ENCODE results near the gene STAM2. TPM values are rescaled to one million over a fixed set of nuclear protein-coding genes. Genes with fewer than 3 reads are reported as not detected.

Gene STAM2
- total RNA-seq, 4 donors from 2014 or later, result 19.4 to 29.9 (median 23.9) TPM

DNA sequence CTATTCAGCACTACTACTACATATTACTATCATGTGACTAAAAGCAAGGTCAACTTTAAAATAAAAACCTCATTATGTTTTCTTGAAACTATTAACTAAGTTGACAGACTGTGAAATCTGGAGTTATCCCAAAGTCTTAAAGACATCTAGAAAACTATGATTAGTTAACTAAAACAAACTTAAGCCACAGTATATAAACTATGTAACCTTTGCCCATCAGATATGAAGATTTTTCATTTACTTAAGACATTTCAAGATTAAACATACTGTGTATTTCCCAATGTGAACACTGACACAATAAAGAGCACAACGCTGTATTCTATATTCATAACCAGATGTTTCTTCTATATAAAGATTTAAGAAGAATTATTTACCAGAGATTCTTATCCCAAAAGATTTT lies 43.3 kb downstream of the STAM2 start:
- H3K4me3 ChIP-seq, result no peak overlapping the region
- no peaks in the 10 kb centered on the region for H3K27me3 ChIP-seq
- DNase-seq (ENCODE audit: extremely low spot score), result no peak
- WGBS, result 63% methylated on average over 1 of the region's 1 CpG
- peaks cover 0 to 12% (median 5%) of the 10 kb centered on the region in 4 donors for H3K4me1 ChIP-seq
- no peak overlapping the region for H3K27ac ChIP-seq (replicated peaks in 1 of 4)
- H3K9me3 ChIP-seq, result no peaks in the 10 kb centered on the region
- H3K36me3 ChIP-seq, result peaks cover 0 to 23% (median 18%) of the 10 kb centered on the region in 4 donors
- intact Hi-C loops (cut with DNase I), result no loop called here
- TF ChIP-seq EP300 (IDR thresholded peaks at IDR 0.05) (no peak), POLR2A (IDR thresholded peaks at IDR 0.05; ENCODE audit: low read depth) (no peak), POLR2AphosphoS5 (IDR thresholded peaks at IDR 0.05) (no peak)
- TF ChIP-seq, protein P1, sequence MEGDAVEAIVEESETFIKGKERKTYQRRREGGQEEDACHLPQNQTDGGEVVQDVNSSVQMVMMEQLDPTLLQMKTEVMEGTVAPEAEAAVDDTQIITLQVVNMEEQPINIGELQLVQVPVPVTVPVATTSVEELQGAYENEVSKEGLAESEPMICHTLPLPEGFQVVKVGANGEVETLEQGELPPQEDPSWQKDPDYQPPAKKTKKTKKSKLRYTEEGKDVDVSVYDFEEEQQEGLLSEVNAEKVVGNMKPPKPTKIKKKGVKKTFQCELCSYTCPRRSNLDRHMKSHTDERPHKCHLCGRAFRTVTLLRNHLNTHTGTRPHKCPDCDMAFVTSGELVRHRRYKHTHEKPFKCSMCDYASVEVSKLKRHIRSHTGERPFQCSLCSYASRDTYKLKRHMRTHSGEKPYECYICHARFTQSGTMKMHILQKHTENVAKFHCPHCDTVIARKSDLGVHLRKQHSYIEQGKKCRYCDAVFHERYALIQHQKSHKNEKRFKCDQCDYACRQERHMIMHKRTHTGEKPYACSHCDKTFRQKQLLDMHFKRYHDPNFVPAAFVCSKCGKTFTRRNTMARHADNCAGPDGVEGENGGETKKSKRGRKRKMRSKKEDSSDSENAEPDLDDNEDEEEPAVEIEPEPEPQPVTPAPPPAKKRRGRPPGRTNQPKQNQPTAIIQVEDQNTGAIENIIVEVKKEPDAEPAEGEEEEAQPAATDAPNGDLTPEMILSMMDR (IDR thresholded peaks at IDR 0.05), result no peak

DNA sequence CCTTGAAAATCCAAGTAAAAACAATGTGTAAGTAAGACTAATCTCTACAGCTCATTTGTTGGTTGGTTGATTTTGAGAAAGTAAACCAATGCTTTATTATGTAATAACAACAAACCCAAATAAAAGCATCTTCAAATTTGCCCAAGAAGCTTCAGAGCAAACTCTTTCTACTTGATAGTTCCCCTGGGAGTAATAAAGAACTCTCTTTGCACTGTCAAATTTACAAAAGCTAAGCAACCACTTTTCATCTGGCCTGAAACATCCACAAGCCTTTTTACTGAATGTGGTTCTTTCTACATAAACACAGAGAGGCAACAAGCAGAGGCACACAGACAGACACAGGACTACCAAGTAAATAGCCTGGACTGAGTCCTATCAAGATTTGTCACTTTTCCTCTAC lies 47.9 kb downstream of the STAM2 start:
- Histone ChIP-seq H3K27ac (replicated peaks in 1 of 4) (no peak overlapping the region), H3K4me3 (no peak overlapping the region), H3K36me3 (peaks cover 5 to 59% (median 41%) of the 10 kb centered on the region in 4 donors), H3K27me3 (no peaks in the 10 kb centered on the region), H3K9me3 (no peaks in the 10 kb centered on the region), H3K4me1 (peaks cover 0 to 4% (median 0%) of the 10 kb centered on the region in 4 donors)
- no peak for DNase-seq (ENCODE audit: extremely low spot score)
- TF ChIP-seq EP300 (IDR thresholded peaks at IDR 0.05) (no peak), POLR2AphosphoS5 (IDR thresholded peaks at IDR 0.05) (no peak), POLR2A (IDR thresholded peaks at IDR 0.05; ENCODE audit: low read depth) (no peak)
- TF ChIP-seq, protein P1 (IDR thresholded peaks at IDR 0.05), result no peak
- intact Hi-C loops (cut with DNase I), result no loop called here

DNA sequence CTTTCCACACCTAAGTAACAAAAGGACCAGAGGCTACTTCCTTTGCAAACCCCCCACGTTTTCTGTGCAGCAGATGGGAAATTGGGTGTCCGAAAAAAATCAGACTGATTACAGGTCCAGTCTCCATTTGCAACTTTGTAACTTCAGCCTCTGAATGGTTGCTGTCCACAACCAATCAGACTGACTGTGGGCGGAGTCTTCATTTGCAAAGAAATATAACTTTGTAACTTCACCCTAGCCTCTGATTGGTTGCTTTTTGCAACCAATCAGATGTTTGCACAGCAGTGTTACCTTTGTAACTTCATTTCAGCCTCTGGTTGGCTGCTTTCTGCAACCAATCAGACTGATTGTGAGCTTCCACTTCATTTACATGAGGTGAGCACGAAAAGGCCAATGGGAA lies 48.9 kb downstream of the STAM2 start:
- no peak overlapping the region for H3K4me3 ChIP-seq
- WGBS, result 84% methylated on average over 4 of the region's 4 CpGs
- TF ChIP-seq, protein P1 (IDR thresholded peaks at IDR 0.05), result no peak
- TF ChIP-seq EP300 (IDR thresholded peaks at IDR 0.05), result no peak
- no peak for TF ChIP-seq POLR2A (IDR thresholded peaks at IDR 0.05; ENCODE audit: low read depth)
- TF ChIP-seq POLR2AphosphoS5 (IDR thresholded peaks at IDR 0.05), result no peak
- H3K4me1 ChIP-seq, result no peaks in the 10 kb centered on the region
- H3K27me3 ChIP-seq, result no peaks in the 10 kb centered on the region
- no peaks in the 10 kb centered on the region for H3K9me3 ChIP-seq
- no peak overlapping the region for H3K27ac ChIP-seq (replicated peaks in 1 of 4)
- intact Hi-C loops (cut with DNase I), result no loop called here
- DNase-seq (ENCODE audit: extremely low spot score), result no peak
- H3K36me3 ChIP-seq, result peaks cover 6 to 67% (median 46%) of the 10 kb centered on the region in 4 donors

DNA sequence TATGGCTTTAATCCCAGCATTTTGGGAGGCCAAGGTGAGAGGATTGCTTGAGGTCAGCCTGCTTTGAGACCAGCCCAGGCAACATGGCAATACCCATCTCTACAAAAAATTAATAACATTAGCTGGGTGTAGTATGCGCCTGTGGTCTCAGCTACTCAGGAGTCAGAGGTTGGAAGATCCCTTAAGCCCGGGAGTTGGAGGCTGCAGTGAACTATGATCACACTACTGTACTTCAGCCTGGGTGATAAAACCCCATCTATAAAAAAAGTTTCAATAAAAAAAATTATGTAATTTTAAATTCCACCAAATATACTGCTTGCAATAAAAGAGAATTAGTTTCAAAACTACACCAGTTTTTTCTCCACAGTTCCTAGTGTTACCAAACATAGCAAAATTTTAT lies 53.4 kb downstream of the STAM2 start:
- no peak for TF ChIP-seq POLR2AphosphoS5 (IDR thresholded peaks at IDR 0.05)
- TF ChIP-seq EP300 (IDR thresholded peaks at IDR 0.05), result no peak
- TF ChIP-seq, protein P1 (IDR thresholded peaks at IDR 0.05), result no peak
- TF ChIP-seq POLR2A (IDR thresholded peaks at IDR 0.05; ENCODE audit: low read depth), result no peak
- H3K4me3 ChIP-seq, result no peak overlapping the region
- H3K4me1 ChIP-seq, result no peaks in the 10 kb centered on the region
- DNase-seq (ENCODE audit: extremely low spot score), result no peak
- H3K9me3 ChIP-seq, result no peaks in the 10 kb centered on the region
- H3K36me3 ChIP-seq, result peaks cover 6 to 67% (median 51%) of the 10 kb centered on the region in 4 donors
- H3K27ac ChIP-seq (replicated peaks in 1 of 4), result no peak overlapping the region
- 100% methylated on average over 2 of the region's 2 CpGs for WGBS
- H3K27me3 ChIP-seq, result no peaks in the 10 kb centered on the region
- intact Hi-C loops (cut with DNase I), result no loop called here

DNA sequence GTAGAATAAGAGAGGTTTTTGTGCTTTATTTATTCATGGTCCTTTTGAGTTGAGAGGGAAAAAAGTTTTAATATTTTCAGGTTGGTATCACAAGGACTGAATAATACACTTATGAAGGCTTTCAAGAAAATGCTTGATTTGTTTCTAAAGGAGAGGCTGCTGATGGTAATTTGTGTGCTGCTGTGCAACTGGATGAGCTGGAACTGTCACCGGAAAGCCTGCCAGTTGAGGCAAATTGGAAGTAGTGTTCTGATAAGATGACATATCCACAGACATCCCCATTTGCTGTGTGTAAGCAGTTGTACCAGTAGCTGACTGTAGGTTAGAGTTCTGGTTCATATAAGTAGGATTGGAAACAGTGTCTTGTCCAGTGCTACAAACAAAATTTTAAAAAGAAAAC lies 55.1 kb downstream of the STAM2 start:
- no peak for DNase-seq (ENCODE audit: extremely low spot score)
- Histone ChIP-seq H3K4me1 (no peaks in the 10 kb centered on the region), H3K4me3 (no peak overlapping the region), H3K9me3 (no peaks in the 10 kb centered on the region), H3K27ac (replicated peaks in 1 of 4) (no peak overlapping the region), H3K36me3 (peaks cover 6 to 64% (median 41%) of the 10 kb centered on the region in 4 donors), H3K27me3 (no peaks in the 10 kb centered on the region)
- no peak for TF ChIP-seq POLR2A (IDR thresholded peaks at IDR 0.05; ENCODE audit: low read depth)
- TF ChIP-seq EP300 (IDR thresholded peaks at IDR 0.05), result no peak
- TF ChIP-seq, protein P1 (IDR thresholded peaks at IDR 0.05), result no peak
- TF ChIP-seq POLR2AphosphoS5 (IDR thresholded peaks at IDR 0.05), result no peak
- WGBS, result 56% methylated on average over 1 of the region's 1 CpG
- intact Hi-C loops (cut with DNase I), result no loop called here
